GM23338 (cell line): ENCODE measurements around the gene RNF43. TPM values are rescaled to one million over a fixed set of nuclear protein-coding genes. Genes with fewer than 3 reads are reported as not detected.

Experiments used
- ATAC-seq: fragments of 200-7000 bp; cut with Tn5 transposase; 3 replicates; pipeline ENCODE4 v1.9.1; 2020
- DNase-seq: peaks from one replicate; pipeline ENCODE4 v3.0.0-alpha.2; 2015; ENCODE audit warnings: low spot score
- H2AFZ ChIP-seq: fragments of 200-600 bp; sonication (generic); 2 replicates; pipeline ENCODE4 v1.8.0; 2016; ENCODE audit warnings: antibody characterized with exemption, mild to moderate bottlenecking, moderate library complexity
- H3F3A ChIP-seq: fragments of 200-600 bp; sonication (generic); replicated peaks from 2 replicates; pipeline ENCODE4 v1.8.0; 2017; ENCODE audit warnings: antibody characterized with exemption, mixed run types, low read depth
- H3K27ac ChIP-seq: fragments of 200-600 bp; sonication (generic); 2 replicates; pipeline ENCODE4 v1.6.1; 2016; ENCODE audit warnings: low read depth
- H3K27me3 ChIP-seq: fragments of 200-600 bp; sonication (generic); 2 replicates; pipeline ENCODE4 v1.8.0; 2016; ENCODE audit warnings: mild to moderate bottlenecking, mixed run types, moderate library complexity; ENCODE audit not compliant: insufficient read depth
- H3K36me3 ChIP-seq: fragments of 200-600 bp; sonication (generic); 2 replicates; pipeline ENCODE4 v1.8.0; 2016; ENCODE audit warnings: mild to moderate bottlenecking; ENCODE audit not compliant: insufficient read depth
- H3K4me1 ChIP-seq: fragments of 200-600 bp; sonication (generic); 2 replicates; pipeline ENCODE4 v1.8.0; 2016; ENCODE audit warnings: mild to moderate bottlenecking, moderate library complexity; ENCODE audit not compliant: insufficient read depth
- H3K4me2 ChIP-seq: fragments of 200-600 bp; sonication (generic); 2 replicates; pipeline ENCODE4 v1.7.1; 2017; ENCODE audit warnings: mixed run types
- H3K4me3 ChIP-seq: fragments of 200-600 bp; sonication (generic); 2 replicates; pipeline ENCODE4 v1.6.1; 2016; ENCODE audit warnings: mixed run types
- H3K79me2 ChIP-seq: fragments of 200-600 bp; sonication (generic); replicated peaks from 2 replicates; pipeline ENCODE4 v1.8.0; 2017; ENCODE audit warnings: mild to moderate bottlenecking; ENCODE audit not compliant: insufficient read depth
- H3K9me2 ChIP-seq: fragments of 200-600 bp; sonication (generic); 2 replicates; pipeline ENCODE4 v1.8.0; 2017; ENCODE audit not compliant: insufficient read depth
- H4K20me1 ChIP-seq: fragments of 200-600 bp; sonication (generic); replicated peaks from 2 replicates; pipeline ENCODE4 v1.8.0; 2017; ENCODE audit warnings: mild to moderate bottlenecking; ENCODE audit not compliant: insufficient read depth
- H3K27ac Mint-ChIP-seq: 2 replicates; pipeline ENCODE4 v1.8.0; 2020; ENCODE audit warnings: inconsistent platforms, mild to moderate bottlenecking, moderate library complexity, mixed read lengths
- H3K27me3 Mint-ChIP-seq: 3 replicates; pipeline ENCODE4 v1.8.0; 2022; ENCODE audit warnings: low read depth, mild to moderate bottlenecking, moderate library complexity, mixed read lengths, inconsistent platforms; ENCODE audit not compliant: insufficient read depth, poor library complexity
- H3K36me3 Mint-ChIP-seq: 3 replicates; pipeline ENCODE4 v1.8.0; 2021; ENCODE audit warnings: low read depth, mild to moderate bottlenecking, inconsistent platforms, moderate library complexity, mixed read lengths
- H3K4me1 Mint-ChIP-seq: 3 replicates; pipeline ENCODE4 v1.8.0; 2020; ENCODE audit warnings: mild to moderate bottlenecking, inconsistent platforms, mixed read lengths
- H3K4me3 Mint-ChIP-seq: 3 replicates; pipeline ENCODE4 v1.8.0; 2021; ENCODE audit warnings: moderate library complexity, mild to moderate bottlenecking, inconsistent platforms, mixed read lengths
- H3K9me3 Mint-ChIP-seq: 3 replicates; pipeline ENCODE4 v1.8.0; 2020; ENCODE audit warnings: moderate library complexity, mild to moderate bottlenecking, inconsistent platforms, mixed read lengths
- CREB1 ChIP-seq: fragments of 250-450 bp; sonication (Bioruptor Pico); IDR thresholded peaks from 2 replicates; pipeline ENCODE4 v1.5.0; 2020; ENCODE audit warnings: low read depth, mild to moderate bottlenecking, moderate library complexity
- EZH2phosphoT487 ChIP-seq: fragments of 200-600 bp; sonication (generic); IDR thresholded peaks from one replicate; pipeline ENCODE4 v1.8.1; 2018; ENCODE audit warnings: antibody characterized with exemption; ENCODE audit not compliant: unreplicated experiment
- JUNB ChIP-seq: IDR thresholded peaks from one replicate; pipeline ENCODE4 v1.6.1; 2016; ENCODE audit warnings: antibody characterized with exemption; ENCODE audit not compliant: unreplicated experiment
- NANOG ChIP-seq: IDR thresholded peaks from 2 replicates; pipeline ENCODE4 v1.6.1; 2016; ENCODE audit warnings: antibody characterized with exemption, borderline replicate concordance
- POLR2AphosphoS5 ChIP-seq: IDR thresholded peaks from 2 replicates; pipeline ENCODE4 v1.6.1; 2016; ENCODE audit warnings: antibody characterized with exemption, low read depth
- STAT1 ChIP-seq: IDR thresholded peaks from one replicate; pipeline ENCODE4 v1.6.1; 2016; ENCODE audit warnings: antibody characterized with exemption; ENCODE audit not compliant: unreplicated experiment
- polyA plus RNA-seq: library from polyadenylated mRNA; unstranded; fragments of >200 nt; fragmentation: Nextera tagmentation; extraction: Ambion mirVana; gene quantifications from 2 replicates; pipeline ENCODE4 v1.2.1, GENCODE V29; 2016
- total RNA-seq: library from RNA; depleted of rRNA; stranded (reverse); fragments of >200 nt; shearing (Covaris generic); gene quantifications from 2 replicates; pipeline ENCODE4 v1.2.3, GENCODE V29; 2014
- TF ChIP-seq, protein P1 (sequence below): fragments of 250-450 bp; sonication (Bioruptor Pico); IDR thresholded peaks from 2 replicates; pipeline ENCODE4 v1.5.0; 2020; ENCODE audit warnings: mild to moderate bottlenecking, moderate library complexity

RNF43 gene
- total and polyA plus RNA-seq, 2 experiments from 2014 or later: 0.58 to 2.2 TPM

DNA sequence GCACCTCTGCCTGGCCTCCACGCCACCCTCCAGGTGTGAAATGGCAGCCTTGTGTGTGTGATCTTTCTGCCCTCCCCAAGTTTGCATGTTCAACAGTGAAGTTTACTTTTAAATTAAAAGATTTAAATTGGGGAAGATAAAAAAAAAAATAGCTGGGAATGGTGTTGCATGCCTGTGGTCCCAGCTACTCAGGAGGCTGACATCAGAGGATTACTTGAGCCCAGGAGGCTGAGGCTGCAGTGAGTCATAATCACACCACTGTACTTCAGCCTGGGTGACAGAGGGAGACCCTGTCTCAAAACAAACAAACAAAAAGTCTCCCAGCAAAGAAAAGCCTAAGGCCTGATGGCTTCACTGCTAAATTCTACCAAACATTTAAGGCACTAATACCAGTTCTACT, 35.4 kb upstream of the RNF43 start:
- Histone ChIP-seq H3K27me3 (no peaks in the 10 kb centered on the region), H3K27ac (no peak overlapping the region), H3F3A (no peaks in the 10 kb centered on the region), H3K9me2 (no peaks in the 10 kb centered on the region), H3K4me3 (no peak overlapping the region), H4K20me1 (no peaks in the 10 kb centered on the region), H3K4me1 (no peaks in the 10 kb centered on the region), H3K4me2 (no peak overlapping the region), H3K36me3 (no peaks in the 10 kb centered on the region), H2AFZ (no peak overlapping the region), H3K79me2 (no peaks in the 10 kb centered on the region)
- Mint-ChIP-seq H3K36me3 (peaks cover 5% of the 10 kb centered on the region; the same call in 1 of the 3 replicates), H3K27ac (no peak overlapping the region), H3K9me3 (peaks cover 8% of the 10 kb centered on the region; the same call in 2 of the 3 replicates), H3K27me3 (peaks cover 2% of the 10 kb centered on the region), H3K4me3 (no peak overlapping the region), H3K4me1 (no peaks in the 10 kb centered on the region)
- DNase-seq (no peak), ATAC-seq (no peak)
- TF ChIP-seq EZH2phosphoT487 (no peak), CREB1 (CRISPR knock-in tag) (no peak), STAT1 (no peak), POLR2AphosphoS5 (no peak), JUNB (no peak), NANOG (no peak)
- TF ChIP-seq, protein P1, sequence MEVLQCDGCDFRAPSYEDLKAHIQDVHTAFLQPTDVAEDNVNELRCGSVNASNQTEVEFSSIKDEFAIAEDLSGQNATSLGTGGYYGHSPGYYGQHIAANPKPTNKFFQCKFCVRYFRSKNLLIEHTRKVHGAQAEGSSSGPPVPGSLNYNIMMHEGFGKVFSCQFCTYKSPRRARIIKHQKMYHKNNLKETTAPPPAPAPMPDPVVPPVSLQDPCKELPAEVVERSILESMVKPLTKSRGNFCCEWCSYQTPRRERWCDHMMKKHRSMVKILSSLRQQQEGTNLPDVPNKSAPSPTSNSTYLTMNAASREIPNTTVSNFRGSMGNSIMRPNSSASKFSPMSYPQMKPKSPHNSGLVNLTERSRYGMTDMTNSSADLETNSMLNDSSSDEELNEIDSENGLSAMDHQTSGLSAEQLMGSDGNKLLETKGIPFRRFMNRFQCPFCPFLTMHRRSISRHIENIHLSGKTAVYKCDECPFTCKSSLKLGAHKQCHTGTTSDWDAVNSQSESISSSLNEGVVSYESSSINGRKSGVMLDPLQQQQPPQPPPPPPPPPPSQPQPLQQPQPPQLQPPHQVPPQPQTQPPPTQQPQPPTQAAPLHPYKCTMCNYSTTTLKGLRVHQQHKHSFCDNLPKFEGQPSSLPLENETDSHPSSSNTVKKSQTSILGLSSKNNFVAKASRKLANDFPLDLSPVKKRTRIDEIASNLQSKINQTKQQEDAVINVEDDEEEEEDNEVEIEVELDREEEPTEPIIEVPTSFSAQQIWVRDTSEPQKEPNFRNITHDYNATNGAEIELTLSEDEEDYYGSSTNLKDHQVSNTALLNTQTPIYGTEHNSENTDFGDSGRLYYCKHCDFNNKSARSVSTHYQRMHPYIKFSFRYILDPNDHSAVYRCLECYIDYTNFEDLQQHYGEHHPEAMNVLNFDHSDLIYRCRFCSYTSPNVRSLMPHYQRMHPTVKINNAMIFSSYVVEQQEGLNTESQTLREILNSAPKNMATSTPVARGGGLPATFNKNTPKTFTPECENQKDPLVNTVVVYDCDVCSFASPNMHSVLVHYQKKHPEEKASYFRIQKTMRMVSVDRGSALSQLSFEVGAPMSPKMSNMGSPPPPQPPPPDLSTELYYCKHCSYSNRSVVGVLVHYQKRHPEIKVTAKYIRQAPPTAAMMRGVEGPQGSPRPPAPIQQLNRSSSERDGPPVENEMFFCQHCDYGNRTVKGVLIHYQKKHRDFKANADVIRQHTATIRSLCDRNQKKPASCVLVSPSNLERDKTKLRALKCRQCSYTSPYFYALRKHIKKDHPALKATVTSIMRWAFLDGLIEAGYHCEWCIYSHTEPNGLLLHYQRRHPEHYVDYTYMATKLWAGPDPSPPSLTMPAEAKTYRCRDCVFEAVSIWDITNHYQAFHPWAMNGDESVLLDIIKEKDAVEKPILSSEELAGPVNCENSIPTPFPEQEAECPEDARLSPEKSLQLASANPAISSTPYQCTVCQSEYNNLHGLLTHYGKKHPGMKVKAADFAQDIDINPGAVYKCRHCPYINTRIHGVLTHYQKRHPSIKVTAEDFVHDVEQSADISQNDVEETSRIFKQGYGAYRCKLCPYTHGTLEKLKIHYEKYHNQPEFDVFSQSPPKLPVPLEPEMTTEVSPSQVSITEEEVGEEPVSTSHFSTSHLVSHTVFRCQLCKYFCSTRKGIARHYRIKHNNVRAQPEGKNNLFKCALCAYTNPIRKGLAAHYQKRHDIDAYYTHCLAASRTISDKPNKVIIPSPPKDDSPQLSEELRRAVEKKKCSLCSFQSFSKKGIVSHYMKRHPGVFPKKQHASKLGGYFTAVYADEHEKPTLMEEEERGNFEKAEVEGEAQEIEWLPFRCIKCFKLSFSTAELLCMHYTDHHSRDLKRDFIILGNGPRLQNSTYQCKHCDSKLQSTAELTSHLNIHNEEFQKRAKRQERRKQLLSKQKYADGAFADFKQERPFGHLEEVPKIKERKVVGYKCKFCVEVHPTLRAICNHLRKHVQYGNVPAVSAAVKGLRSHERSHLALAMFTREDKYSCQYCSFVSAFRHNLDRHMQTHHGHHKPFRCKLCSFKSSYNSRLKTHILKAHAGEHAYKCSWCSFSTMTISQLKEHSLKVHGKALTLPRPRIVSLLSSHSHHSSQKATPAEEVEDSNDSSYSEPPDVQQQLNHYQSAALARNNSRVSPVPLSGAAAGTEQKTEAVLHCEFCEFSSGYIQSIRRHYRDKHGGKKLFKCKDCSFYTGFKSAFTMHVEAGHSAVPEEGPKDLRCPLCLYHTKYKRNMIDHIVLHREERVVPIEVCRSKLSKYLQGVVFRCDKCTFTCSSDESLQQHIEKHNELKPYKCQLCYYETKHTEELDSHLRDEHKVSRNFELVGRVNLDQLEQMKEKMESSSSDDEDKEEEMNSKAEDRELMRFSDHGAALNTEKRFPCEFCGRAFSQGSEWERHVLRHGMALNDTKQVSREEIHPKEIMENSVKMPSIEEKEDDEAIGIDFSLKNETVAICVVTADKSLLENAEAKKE (CRISPR knock-in tag): no peak
